ENCODE data around the gene SEC61A2. TPM values are rescaled to one million over a fixed set of nuclear protein-coding genes. Genes with fewer than 3 reads are reported as not detected.

SEC61A2 gene
- total RNA-seq, 1 donor from 2014 or later: 24.9 TPM

DNA sequence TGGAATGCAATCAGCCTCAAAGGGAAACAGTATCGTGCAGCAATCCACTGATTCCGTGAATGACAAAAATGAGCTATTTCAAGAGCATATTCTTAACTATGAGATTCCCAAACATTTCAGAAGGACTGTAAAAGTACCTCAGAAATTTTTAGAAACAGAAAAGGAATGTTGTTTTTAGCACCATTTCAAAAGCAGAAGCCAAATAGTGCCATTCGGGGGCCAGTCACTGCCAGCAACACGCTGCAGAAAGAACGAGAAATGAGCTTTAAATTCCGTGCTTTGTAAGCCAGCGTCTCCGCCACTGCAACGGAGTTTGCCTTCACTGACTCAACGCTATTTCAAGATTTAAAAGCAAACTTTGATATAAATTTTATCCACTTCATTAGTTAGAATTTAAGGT, 59.9 kb downstream of the SEC61A2 start:
- Mint-ChIP-seq H3K9me3 (ENCODE audit: low read depth) (no peaks in the 10 kb centered on the region), H3K36me3 (ENCODE audit: insufficient read depth) (peaks cover 15% of the 10 kb centered on the region), H3K4me1 (ENCODE audit: low read depth) (peaks cover 4% of the 10 kb centered on the region), H3K4me3 (ENCODE audit: low read depth) (no peak overlapping the region), H3K27me3 (no peaks in the 10 kb centered on the region), H3K27ac (no peak overlapping the region)
- TF ChIP-seq, protein P1, sequence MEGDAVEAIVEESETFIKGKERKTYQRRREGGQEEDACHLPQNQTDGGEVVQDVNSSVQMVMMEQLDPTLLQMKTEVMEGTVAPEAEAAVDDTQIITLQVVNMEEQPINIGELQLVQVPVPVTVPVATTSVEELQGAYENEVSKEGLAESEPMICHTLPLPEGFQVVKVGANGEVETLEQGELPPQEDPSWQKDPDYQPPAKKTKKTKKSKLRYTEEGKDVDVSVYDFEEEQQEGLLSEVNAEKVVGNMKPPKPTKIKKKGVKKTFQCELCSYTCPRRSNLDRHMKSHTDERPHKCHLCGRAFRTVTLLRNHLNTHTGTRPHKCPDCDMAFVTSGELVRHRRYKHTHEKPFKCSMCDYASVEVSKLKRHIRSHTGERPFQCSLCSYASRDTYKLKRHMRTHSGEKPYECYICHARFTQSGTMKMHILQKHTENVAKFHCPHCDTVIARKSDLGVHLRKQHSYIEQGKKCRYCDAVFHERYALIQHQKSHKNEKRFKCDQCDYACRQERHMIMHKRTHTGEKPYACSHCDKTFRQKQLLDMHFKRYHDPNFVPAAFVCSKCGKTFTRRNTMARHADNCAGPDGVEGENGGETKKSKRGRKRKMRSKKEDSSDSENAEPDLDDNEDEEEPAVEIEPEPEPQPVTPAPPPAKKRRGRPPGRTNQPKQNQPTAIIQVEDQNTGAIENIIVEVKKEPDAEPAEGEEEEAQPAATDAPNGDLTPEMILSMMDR (IDR thresholded peaks at IDR 0.05; ENCODE audit: unreplicated experiment): no peak
- DNase-seq (ENCODE audit: low spot score, unreplicated experiment): no peak

- H3K27ac Mint-ChIP-seq: no peak overlapping the region
- peaks cover 8% of the 10 kb centered on the region for H3K36me3 Mint-ChIP-seq (ENCODE audit: insufficient read depth)
These were observed 62.2 kb downstream of the SEC61A2 start for GRCh38 chr10:12191715-12192114.

DNA sequence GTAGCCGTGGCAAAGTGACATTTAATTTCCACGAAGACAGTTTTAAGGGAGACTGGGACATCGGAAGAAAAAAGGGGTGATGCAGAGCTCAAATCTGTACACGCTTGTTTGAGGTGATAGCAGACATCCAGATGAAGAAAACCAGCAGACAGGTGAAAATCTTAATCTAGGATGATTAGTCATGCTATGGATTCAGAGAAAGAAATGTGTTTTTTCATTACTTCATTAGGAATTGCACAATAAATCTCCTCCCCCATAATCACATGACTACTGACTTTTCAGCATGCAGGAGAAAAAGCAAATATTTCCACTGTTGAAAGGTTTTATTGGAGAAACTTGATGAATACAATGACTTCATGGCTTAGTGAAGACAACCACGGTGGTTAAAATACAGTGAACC, 63.7 kb downstream of the SEC61A2 start:
- Mint-ChIP-seq H3K4me1 (ENCODE audit: low read depth) (peaks cover 21% of the 10 kb centered on the region), H3K27me3 (no peaks in the 10 kb centered on the region), H3K27ac (no peak overlapping the region), H3K4me3 (ENCODE audit: low read depth) (peak overlapping the region; percentile 44), H3K9me3 (ENCODE audit: low read depth) (no peaks in the 10 kb centered on the region), H3K36me3 (ENCODE audit: insufficient read depth) (peaks cover 3% of the 10 kb centered on the region)
- TF ChIP-seq, protein P1 (IDR thresholded peaks at IDR 0.05; ENCODE audit: unreplicated experiment): no peak
- DNase-seq (ENCODE audit: low spot score, unreplicated experiment): no peak

More at GRCh38 chr10:12191715-12192114, 62.2 kb downstream of the SEC61A2 start:
- H3K4me3 Mint-ChIP-seq (ENCODE audit: low read depth): no peak overlapping the region
- peaks cover 16% of the 10 kb centered on the region for H3K4me1 Mint-ChIP-seq (ENCODE audit: low read depth)
- H3K27me3 Mint-ChIP-seq: no peaks in the 10 kb centered on the region
- no peak for DNase-seq (ENCODE audit: low spot score, unreplicated experiment)
- TF ChIP-seq, protein P1 (IDR thresholded peaks at IDR 0.05; ENCODE audit: unreplicated experiment): no peak
- H3K9me3 Mint-ChIP-seq (ENCODE audit: low read depth): no peaks in the 10 kb centered on the region

- H3K4me3 Mint-ChIP-seq (ENCODE audit: low read depth): peak overlapping the region; percentile 97
- H3K27ac Mint-ChIP-seq: peak overlapping the region; percentile 92
- no peaks in the 10 kb centered on the region for H3K9me3 Mint-ChIP-seq (ENCODE audit: low read depth)
- peaks cover 6% of the 10 kb centered on the region for H3K36me3 Mint-ChIP-seq (ENCODE audit: insufficient read depth)
- H3K4me1 Mint-ChIP-seq (ENCODE audit: low read depth): peaks cover 21% of the 10 kb centered on the region
- TF ChIP-seq, protein P1 (IDR thresholded peaks at IDR 0.05; ENCODE audit: unreplicated experiment): no peak
- H3K27me3 Mint-ChIP-seq: no peaks in the 10 kb centered on the region
- no peak for DNase-seq (ENCODE audit: low spot score, unreplicated experiment)
These were observed 65.3 kb downstream of the SEC61A2 start for GRCh38 chr10:12194752-12195271.

DNA sequence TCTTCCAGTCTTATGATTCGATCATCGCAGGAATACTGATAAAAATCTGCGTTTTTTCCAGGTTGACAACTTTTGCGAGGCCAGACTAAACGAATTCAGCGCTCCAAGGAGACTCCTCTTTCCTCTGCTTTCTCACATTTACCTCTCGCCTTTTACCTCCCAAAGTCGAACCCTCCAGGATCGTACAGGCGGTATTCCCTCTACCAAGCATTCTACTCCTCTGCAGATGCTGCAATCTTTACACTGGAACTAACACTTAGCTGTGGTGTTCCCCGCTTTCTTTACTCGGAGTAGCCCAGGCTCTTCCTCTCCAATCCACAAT, 65.8 kb downstream of the SEC61A2 start:
- no peaks in the 10 kb centered on the region for H3K27me3 Mint-ChIP-seq
- TF ChIP-seq, protein P1 (IDR thresholded peaks at IDR 0.05; ENCODE audit: unreplicated experiment): no peak
- H3K4me1 Mint-ChIP-seq (ENCODE audit: low read depth): peaks cover 21% of the 10 kb centered on the region
- peak overlapping the region; percentile 92 for H3K27ac Mint-ChIP-seq
- no peak for DNase-seq (ENCODE audit: low spot score, unreplicated experiment)
- no peaks in the 10 kb centered on the region for H3K9me3 Mint-ChIP-seq (ENCODE audit: low read depth)
- H3K4me3 Mint-ChIP-seq (ENCODE audit: low read depth): peak overlapping the region; percentile 97
- peaks cover 6% of the 10 kb centered on the region for H3K36me3 Mint-ChIP-seq (ENCODE audit: insufficient read depth)

Measured in progenitor cell of endocrine pancreas (in vitro differentiated cells).